ENCODE data around the gene SP7.
"Not testable (repeated sequence)": the region's sequence is repeated elsewhere in the genome, so short reads cannot be mapped to it uniquely, and the experiment has no call there.

- TF ChIP-seq CTCF, POLR2A, EP300 (IDR thresholded peaks at IDR 0.05): not testable (repeated sequence)
Observed at GRCh38 chr12:53297106-53297505, 39.0 kb downstream of the SP7 start.

All from tibial nerve (tissue), 4 donors.